ENCODE results near the gene KASH5.
A peak's percentile ranks its signal among the peaks of the same experiment; 100 is the strongest.
"Not testable (repeated sequence)": the region's sequence is repeated elsewhere in the genome, so short reads cannot be mapped to it uniquely, and the experiment has no call there.

Gene KASH5

DNA sequence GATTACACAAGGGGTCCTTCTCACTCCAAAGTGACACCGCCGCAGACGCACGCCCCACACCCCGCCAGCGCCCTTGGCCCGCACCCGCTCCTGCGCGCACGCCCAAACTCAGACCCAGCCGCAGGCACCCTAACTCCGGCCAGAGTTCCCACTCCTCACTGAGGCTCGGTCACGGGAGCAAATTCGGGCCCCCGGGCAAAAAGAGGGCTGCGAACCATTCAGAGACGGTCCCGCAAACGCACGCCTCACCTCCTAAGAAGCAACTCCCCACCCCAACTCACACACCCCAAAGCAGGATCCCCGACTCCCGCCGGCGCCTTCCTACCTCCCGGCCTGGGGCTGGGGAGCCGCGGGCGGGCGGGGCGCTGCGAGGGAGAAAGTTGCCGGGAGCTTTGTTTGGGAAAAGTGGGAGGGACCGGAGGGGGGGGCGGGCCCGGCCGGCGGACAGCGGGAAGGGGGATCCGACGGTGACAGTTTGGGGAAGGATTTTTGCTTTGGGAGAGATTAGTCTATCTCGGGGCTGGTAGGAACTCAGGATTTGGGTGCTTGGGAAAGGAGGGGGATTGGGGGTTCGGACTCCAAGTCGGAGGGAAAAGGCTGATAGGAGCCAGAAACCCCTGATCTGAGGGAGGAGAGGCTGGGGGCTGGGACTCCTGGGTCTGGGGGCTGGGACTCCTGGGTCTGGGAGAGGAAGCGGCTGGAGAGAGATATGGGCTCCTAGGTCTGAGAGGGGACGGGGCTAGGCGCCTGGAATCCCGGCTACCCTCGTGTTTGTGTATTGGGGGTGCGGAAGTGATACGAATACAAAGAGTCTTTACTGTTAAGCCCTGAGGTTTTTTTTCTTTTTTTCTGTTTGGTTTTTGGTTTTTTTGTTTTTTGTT lies 25.8 kb upstream of the KASH5 start, which contains the start of gene TEAD2:
TSS of gene TEAD2 (minus strand) at position 369 of the 881 bp plus-strand sequence. CDS start 2,341 bp downstream, outside the sequence.
- no peak for DNase-seq

DNA sequence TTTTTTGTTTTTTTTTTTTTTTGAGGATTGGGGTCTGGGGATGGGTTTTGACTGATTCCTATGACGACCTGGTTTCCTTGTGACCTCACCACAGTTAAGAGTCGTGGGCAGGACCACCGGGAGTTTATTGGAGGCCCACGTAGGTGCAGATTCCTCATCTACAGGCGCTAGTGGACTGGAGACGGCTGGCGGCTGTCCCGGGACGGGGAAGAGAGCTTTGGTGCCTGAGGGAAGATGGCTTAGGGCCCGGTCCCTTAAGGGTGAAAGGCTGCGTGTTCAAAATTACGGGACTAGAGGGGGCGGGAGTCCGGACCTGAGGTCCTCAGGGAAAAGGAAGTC lies 25.2 kb upstream of the KASH5 start:
- DNase-seq = no peak

DNA sequence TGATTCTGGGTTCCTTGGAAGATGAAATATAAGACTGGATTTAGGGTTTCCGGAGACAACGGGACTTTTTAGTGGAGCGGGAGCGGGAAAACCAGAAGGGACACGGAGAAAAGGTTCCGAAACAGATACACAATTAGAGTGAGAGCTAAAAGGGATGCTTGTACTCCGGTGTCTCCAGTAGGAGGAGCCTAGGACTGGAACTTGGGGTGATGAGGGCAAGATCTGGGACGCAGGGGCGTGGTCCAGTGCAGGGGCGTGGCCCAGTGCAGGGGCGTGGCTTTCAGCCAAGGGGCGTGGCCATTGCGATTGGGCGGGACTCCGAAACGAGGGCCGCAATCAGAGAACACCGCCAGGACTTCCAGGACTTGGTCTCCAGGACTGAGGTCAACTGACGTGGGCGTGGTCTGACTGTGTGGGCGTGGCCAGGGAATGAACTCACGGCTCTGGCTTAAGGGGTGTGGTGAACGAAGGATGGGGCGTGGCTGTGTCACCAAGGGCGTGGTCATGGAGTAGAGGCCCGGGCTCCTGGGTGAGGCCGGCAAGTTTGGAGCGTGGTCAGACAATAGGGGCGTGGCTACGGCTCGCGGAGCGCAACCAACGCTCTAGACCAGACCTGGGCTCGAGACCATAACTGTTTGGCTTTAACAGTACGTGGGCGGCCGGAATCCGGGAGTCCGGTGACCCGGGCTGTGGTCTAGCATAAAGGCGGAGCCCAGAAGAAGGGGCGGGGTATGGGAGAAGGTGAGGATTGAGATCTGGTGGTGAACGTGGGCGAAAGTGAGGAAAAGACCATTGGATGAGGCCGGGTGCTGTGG lies 24.6 kb upstream of the KASH5 start, which contains the start of gene DKKL1:
TSS of gene DKKL1 (plus strand) at position 610 of the 815 bp plus-strand sequence. CDS start at position 732, 122 bp downstream.
- peak; percentile 80 for DNase-seq

DNA sequence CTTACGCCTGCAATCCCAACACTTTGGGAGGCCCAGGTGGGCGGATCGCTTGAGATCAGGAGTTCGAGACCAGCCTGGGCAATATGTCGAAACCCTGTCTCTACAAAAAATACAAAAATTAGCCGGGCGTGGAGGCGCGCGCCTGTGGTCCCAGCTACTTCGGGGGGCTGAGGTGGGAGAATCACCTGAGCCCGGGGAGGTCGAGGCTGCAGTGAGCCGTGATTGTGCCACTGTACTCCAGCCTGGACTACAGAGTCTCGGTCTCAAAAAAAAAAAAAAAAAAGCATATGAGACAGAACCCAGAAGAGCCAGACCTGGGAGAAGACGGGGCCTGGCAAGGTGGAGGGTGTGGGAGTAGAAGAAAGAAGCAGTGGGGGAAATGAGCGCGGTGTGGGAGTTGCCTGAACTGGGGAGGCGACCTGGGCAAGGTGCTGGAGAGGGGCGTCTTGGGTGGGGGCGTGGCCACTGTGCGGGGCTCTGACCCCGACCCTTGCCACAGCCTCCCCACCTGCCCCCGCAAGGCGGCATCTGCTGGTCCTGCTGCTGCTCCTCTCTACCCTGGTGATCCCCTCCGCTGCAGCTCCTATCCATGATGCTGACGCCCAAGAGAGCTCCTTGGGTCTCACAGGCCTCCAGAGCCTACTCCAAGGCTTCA lies 23.8 kb upstream of the KASH5 start:
- DNase-seq = no peak

DNA sequence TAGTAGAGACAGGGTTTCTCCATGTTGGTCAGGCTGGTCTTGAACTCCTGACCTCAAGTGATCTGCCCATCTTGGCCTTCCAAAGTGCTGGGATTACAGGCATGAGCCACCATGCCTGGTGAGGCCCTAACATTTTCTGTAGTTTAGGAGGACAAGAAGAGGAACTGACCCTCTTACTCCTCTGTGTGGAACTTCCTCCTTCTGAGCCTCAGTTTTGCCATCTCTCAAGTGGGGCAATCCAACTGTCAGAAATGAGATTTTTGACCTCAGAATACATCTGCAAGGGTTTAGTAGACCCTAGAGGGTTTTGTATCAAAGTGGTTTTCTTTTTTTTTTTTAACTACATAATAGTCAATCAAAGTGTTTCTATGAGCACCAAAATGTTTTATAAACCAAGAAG lies 21.9 kb upstream of the KASH5 start:
- DNase-seq = no peak

DNA sequence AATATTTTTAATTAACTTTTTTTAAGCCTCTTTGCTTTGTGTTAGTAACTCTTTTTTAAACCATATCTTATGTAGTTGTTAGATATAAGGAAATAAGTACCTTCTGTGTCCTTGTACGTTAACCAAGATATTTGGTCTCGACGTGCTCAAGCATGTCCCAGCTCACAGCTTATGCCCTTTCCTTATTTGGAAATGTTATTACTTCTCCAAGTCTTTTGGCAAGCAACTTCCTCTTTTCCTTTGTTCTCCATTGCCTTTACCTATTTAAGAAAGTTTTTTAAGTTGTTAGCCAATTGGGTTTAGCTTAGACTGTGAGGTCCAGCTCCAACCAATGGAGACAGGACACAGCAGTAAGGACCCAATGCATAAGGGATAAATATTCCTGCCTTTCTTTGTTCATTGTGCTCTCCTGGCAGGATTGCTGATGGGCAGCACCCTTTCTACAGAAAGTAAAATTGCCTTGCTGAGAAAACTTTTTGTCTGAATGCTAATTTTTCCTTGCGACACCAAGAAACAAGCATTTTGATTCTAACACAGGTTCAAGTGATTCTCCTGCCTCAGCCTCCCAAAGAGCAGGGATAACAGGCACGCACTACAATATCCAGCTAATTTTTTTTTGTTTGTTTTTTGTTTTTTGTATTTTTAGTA lies 19.2 kb upstream of the KASH5 start:
- DNase-seq = no peak

DNA sequence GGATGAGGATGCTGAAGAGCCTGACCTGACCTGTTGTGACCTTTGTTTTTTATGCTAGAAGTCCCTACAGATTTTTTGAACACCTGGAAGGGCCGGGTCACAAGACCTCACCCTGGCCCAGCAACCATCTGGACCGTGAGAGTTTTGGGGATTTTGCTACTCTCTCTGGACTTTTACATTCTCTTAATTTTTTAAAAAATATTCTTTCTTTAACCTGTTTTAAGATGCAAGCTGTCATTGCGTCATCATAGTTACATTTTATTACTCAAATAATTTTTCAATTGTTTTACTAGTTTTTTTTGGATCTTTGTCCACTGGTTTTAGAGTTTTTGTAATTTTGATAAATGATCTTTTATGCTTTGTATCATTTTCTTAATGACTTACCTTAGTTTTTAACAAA lies 16.9 kb upstream of the KASH5 start:
- no peak for DNase-seq

DNA sequence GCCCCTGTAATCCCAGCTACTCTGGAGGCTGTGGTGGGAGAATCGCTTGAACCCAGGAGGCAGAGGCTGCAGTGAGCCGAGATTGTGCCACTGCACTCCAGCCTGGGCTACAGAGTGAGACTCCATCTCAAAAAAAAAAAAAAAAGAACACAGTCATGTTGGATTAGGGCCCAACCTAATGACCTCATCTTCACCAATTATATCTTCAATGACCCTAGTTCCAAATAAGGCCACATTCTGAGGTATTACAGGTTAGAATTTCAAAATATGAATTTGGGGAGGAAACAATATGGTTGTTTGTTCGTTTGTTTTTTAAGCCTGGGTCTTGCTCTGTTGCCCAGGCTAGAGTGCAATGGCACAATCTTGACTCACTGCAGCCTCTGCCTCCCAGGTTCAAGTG lies 14.9 kb upstream of the KASH5 start:
- DNase-seq = not testable (repeated sequence)

DNA sequence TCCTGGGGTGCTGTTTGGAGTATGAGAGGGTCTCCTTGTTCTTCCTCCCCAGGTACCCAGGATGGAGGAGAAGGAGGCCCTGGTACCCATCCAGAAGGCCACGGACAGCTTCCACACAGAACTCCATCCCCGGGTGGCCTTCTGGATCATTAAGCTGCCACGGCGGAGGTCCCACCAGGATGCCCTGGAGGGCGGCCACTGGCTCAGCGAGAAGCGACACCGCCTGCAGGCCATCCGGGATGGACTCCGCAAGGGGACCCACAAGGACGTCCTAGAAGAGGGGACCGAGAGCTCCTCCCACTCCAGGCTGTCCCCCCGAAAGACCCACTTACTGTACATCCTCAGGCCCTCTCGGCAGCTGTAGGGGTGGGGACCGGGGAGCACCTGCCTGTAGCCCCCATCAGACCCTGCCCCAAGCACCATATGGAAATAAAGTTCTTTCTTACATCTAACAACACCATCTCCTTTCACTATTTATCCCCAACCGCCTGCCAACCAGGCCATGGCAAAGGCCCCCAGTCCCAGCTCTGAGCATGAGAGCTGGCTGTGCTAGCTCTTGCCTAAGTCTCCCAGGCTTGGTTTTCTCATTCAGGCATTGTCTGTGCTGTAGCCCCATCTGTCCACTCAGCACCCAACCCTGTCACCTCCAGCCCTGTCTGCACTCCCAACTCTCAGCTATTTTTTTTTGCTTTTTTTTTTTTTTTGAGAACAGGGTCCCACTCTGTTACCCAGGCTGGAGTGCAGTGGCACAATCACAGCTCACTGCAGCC lies 13.2 kb upstream of the KASH5 start:
- no peak for DNase-seq

DNA sequence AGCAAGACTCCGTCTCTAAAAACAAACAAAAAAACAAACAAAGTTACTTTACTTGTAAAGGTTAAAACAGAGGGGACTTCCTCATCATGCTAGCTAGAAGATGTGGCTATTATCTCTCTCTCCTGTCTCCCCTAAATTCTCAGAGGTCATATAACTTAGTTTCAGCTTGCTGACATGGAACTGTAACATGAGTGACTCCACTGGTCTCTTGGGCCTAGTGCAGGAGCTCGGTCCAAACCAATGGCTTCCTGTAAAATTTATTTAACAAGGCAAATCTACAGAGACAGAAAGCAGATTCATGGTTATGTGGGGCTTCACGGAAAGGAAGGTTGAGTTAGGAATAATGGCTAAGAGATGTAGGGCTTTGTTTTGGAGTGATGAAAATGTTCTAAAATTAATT lies 9.5 kb upstream of the KASH5 start:
- no peak for DNase-seq

DNA sequence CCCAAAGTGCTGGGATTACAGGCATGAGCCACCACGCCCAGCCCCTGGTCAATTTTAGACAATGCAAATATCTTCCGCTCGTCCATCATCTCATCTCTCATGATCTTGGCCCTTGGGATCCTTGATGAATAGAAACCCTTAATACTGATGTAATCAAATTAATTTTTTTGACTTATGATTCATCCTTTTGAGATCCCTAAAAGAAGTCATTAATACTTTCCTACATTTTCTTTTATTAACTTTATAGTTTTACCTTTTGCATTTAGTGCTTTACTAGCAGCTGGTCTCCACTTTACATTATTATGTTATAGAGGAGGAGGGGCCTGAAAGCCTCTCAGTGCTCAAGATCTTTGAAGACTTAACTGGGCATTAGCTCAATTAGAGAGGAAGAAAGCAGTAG lies 7.7 kb upstream of the KASH5 start:
- DNase-seq = no peak

DNA sequence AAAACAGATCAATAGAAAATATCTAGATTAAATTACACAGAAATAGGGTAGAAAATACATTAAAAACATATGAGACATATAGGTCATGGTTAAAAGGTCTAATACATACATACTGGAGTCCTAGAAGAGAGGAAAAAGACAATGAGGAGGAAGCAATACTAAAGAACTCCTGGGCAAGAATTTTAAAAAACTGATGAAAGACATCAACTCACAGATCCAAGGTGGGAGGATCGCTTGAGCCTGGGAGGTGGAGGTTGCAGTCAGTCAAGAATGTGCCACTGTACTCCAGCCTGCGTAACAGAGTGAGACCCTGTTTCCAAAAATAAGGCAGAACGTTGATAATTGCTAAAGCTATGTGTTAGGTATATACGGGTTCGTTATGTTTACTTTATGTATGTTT lies 5.4 kb upstream of the KASH5 start:
- no peak for DNase-seq

DNA sequence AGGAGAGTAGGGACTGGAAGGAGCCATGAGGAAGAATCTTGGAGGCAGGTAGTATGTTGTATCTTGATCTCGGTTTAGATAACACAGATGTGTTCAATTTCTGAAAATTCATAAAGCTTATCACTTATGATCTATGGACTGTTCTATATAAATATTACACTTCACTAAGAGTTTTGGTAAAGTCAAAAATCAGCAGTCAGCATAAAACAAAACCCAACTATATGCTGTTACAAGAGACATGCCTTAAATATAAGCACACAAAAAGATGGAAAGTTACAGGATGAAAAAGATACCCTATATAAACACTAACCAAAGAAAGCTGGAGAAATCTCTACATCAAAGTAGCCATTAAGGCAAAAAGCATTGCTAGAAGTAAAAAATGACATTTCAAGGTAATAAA lies 4.5 kb upstream of the KASH5 start:
- no peak for DNase-seq

DNA sequence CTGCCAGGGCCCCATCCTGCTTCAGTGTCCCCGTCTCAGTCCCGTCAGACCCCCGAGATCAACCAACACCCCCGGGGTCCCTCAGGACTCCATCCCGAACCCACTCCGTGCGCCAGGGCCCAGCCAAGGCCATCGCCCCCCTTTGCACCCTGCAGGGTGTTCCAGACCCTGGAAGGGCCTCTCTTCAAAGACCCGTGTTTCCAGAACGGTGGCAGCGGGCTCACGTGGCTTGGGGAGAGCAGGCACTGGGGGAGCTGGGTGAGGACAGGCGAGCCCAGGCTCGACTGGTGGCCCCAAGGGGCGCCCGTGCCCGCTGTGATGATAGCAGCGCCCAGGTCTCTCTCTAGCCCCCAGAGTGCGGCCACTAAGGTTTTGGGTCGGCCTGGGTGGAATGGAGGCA lies 1.4 kb downstream of the KASH5 start:
- DNase-seq = no peak

DNA sequence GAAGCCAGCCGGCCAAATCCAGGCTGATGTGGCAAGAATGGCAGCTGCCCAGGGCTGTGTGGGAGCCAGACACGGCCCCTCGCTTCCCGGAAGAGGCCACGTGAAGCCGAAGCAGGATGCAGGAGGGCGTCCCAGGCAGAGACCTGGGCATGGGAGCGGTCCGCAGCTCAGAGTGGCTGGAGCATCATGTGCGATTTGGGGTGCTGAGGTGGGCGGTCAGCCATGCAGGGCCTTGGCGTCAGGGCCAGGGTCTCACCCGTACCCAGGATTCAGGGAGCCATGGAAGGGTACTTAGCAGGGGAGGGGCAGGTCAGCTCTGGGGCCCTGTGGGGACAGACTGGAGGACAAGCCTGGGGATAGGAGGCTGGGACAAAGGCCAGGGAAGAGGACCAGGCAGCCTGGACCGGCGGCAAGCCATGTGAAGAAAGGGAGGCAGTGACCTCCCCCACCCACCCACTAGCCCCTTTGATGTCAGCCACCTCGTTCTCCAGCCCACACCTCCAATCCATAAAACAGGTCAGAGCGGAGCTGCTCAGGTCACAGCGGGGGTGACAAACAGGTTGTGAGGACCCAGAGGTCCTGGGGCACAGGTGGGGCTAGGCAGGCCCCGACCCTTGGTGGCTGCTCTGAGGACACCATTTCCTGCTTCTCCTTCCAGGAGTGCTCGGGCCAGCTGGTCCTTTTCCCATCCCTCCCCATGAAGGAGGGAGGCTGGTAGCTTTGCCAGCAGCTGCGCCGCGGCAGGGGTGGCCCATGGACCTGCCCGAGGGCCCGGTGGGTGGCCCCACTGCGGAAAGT lies 2.3 kb downstream of the KASH5 start:
- DNase-seq = no peak

DNA sequence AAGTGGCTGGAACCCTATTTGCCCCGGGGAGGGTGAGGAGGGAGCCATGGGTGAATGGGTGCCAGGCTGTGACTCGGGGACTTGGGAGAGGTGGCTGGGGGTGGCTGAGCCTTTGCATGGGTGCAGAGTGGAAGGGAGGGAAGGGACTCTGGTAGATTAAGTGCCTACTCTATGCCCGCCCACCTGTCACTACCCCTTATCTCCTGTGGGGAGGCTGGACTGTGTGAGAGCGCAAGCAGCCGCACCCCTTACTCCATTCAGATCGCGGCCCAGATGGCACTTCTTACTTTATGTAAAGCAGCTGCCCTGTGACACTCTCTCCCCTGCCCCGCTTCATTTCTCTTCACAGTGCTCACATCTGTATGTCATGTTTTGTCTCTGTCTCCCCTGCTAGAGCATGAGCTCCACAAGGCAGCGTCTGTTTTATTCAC lies 2.9 kb downstream of the KASH5 start:
- DNase-seq = no peak

DNA sequence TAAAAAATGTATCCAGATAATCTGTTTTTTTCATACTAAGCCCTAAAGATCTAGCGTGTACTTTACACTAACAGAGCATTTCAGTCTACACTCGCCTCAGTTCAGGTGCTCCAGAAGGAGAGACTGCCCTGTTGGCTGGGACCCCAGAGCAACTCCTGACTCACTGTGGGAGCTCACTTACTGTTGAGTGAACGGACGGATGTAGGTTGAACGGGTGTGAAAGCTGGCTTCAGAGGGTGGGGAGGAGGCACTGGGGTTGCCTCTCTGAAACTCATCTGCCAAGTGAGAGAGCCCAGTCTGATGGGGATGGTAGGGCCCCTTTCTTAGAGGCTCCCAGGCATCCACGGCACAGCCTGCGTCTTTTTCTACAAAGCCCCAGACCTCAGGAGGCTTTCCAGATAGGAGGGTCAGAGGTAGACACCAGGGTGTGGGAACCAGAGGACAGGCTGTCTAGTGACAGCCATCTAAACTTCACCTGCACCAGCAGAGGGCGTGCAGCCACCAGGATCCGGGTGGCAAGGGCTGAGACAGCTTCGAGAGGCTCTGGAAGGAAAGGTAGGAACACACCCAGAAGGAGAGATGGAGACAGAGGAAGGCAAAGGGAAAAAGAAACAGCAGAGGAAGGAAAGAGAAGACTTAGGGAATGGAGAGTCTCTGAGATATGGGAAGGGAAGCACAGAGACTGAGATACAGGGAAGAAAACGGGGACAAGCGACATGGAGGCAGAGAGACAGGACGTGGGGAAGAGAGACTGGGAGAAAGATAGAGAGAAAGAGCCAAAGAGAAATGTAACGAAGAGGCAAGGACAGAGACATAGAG lies 3.7 kb downstream of the KASH5 start:
- DNase-seq = peak; percentile 72

DNA sequence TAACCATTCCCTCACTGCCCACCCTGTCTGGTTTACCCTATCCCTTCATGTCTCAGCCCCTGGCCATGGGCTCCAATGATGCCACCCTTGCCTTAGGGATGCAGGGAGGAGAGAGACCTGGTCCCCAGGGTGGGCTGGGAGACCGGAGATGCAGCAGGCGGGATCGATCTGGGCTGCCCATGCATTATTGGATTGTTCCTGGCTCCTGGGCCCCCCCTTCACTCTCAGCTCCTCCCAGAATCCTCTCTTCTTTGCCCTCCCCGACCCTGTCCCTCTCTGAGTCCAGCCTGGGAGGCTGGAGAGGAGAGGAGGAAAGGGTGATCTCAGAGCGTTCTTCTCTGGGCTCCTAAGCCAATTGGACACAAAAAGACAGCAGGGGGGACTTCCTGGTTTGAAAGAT lies 5.8 kb downstream of the KASH5 start:
- DNase-seq = no peak

DNA sequence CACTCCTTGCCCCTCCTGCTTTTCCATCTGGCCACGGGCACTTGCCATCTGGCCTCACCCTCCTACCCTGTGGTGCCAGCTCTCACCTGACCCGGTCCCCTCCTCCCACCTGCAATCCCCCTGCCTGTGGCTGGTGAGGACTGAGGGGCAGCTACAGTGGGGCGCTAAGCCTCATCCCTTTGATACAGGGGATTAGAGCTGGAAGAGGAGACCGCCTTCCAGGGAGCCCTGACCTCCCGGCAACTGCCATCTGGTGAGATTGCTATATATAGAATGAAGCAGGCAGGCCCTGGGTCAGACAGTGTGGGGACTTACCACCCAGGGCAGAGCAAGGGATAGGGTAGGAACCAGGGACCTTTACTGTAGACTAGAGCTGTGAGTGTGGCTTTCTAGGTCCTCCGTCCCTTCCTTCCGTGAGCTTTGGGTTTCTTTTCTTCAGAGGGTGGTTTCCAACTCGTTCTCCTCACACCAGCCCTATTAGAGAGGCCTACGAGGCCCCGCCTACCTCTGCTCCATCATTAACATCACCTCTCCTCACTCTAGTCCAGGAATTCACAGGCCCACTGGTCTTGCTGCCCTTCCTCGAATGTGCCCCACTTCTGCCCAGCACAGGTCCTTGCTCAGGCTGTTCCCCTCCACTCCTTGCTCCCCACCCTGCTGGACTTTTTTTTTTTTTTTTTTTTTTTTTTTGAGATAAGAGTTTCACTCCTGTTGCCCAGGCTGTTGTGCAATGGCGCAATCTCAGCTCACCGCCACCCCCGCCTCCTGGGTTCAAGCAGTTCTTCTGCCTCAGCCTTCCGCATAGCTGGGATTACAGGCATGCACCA lies 7.7 kb downstream of the KASH5 start:
- no peak for DNase-seq

Measured in activated CD4-positive, CD25-positive, alpha-beta regulatory T cell treated with anti-CD3 and anti-CD28 coated beads, Interleukin-2, amount 50 U/mL, for 72 hours (primary cell).